Activated naive CD8-positive, alpha-beta T cell treated with anti-CD3 and anti-CD28 coated beads, Interleukin-2, amount 50 U/mL, for 16 hours (primary cell): ENCODE data around the gene PREX1.
"Not testable (repeated sequence)": the region's sequence is repeated elsewhere in the genome, so short reads cannot be mapped to it uniquely, and the experiment has no call there.

Source experiments
- DNase-seq: peaks from one replicate; pipeline ENCODE4 v3.0.0-alpha.2; 2020; ENCODE audit warnings: low read depth, low spot score

The PREX1 gene

DNA sequence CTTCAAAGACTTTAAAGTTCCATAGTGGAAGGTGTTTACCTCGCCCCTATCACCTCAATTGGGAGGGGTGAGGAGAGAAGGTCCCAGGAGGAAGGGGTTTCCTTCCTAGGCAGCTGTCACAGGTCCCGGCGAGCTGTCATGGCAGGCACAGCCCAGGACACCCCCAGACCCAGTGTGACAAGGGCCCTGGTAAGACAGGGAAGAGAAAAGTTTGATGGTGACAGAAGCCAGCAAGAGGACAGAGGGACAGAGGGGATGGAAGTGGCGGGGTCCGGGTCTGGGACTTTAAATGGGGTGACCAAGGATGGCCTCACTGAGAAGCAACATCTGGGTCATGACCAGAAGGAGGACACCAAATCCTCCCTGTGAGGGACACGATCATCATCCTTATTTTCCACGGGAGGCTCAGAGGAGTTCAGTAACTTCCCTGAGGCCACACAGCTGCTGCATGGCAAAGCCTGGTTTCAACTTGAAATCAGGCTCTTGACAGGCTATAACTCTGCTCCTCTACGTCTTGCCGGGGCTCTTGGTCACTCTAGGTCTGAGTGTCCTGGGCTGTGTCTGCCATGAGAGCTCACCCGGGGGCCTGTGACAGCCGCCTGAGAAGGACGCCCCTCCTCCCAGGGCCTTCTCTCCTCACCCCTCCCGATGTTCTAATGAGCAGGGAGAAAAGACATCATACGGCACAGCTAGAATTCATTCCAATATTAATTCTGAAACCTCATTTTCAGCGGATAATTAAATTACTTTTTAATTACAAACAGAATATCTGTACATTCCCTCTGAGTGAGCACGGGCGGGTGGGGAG, 222.2 kb downstream of the PREX1 start:
- DNase-seq = no peak

DNA sequence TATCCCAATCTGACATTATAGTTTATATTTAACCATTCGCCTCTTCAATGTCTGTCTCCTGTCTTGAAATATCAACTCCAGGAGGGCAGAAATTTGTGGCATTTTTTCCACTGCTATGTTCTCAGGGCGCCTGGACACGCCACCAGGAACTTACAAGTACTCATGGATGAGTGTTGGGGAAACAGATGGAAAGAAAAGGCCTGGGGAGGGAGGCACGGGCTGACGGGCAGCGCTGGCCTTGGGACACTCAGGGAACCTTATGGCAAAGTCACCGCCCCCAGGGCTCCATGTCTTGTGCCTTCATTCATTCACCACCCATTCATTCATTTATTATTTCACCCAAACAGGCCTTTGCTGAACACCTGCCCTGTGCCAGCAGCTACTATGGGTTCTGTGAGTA, 222.9 kb downstream of the PREX1 start:
- DNase-seq = no peak

DNA sequence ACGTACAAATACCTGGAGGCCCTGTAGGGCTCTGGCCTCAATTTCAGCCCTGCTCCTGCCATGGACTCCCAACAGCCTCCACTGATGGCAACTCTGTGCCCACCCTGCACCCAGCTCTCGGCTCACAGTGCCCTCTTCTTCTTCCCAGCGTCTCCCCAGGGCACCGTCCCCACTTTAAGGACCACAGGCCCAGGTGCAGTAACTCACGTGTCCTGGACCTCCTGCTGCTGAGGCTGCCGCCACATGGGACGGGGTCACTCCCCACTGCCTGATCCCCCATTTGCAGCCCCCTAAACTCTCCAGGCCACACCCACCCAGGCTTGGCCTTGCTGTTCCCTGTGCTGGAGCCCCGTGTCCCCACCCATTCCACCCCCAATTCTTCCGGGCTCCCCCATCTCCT, 223.4 kb downstream of the PREX1 start:
- no peak for DNase-seq

DNA sequence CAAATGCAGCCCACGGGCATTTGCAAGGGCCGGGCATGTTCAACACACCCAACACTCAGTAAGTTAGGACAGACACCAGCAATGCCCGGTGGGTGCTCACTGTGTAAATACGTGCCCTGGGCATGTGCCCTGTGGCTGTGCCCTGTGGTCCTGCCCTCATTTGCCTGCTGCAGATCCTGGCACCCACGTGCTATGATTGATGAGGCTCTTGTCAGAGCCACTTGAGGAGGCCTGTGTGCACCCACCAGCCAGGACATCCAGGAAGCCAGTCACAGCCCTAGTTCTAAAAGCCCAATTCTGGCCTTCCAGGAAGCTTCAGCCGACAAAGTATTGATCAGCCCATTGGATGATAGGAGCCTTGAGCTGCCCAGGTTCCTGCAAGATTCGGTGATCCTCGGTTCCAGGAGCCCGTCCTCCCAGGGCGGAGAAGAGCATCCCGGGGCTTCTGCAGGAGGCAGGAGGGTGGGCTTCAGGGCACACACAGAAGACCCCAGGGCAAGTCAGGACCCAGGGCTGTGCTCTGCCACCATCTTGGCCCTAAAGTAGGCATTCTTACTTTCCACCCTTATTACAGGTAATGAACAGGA, 223.9 kb downstream of the PREX1 start:
- no peak for DNase-seq

DNA sequence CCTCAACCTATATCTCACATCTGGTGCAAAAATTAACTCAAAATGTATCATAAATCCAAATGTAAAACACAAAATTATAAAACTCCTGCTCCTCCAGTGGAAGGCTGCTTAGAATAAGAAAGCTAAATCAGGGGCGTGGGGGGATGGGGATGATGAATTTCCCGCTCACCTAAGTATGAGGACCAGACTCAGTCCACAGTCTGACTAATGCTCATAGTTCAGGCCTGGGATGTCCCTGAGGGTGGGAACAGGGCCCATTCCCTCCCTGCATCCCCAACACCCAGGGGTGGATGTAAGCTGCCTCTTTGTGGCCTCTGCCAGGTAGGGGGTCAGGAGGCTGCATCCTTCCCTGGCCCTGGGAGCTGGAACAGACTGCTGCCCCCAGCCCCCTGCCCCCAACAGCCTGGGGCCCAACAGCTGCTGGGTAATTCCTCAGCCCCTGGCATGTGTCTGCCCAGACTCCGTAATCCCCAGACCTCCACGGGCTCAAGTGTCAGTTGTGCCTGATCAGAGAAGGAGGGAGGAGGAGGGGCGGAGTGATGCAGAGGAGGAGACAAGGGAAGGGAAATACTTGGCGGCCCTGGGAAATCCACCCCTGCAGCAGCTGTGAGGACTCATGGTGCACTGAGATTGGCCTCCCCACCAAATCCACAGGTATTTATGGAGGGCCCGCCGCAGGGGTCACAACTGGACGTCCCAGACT, 224.5 kb downstream of the PREX1 start:
- no peak for DNase-seq

DNA sequence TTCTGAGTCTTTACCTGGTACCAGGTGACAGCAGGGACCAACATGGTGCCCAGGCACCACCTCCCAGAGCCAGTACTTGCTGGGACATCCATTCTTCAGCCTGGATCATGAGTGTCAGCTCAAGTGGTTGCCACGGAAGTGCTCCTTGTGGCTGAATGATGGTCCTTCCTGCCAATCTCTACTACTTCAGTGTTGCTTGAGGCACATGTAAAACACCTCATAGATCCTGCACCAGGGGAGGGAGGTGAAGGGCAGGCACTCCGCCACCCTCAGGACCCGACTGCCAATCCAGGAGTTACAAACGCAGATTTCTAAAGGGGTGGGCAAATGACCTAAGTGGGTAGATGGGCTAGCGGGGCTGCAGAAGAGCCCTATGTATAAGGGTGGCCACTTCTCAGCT, 226.0 kb downstream of the PREX1 start:
- DNase-seq = no peak

DNA sequence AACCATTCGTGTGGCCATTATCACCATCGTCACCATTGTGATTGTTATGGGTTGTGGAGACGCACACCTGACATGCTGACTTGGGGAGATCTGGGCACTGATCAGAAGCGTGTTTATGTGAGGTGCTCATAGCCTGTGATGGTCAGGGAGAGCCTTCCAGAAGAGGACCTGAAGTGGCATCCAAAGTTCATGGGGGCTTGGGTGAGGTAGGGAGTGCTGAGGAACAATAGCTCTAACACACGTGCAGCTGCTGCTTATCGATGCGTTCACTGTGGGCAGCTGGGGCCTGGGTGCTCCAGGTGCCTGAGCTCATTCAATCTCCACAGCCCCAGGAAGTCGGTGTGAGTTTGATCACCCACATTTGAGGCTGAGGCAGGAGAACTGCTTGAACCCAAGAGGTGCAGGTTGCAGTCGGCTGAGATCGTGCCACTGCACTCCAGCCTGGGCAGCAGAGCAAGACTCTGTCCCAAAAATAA, 227.3 kb downstream of the PREX1 start:
- DNase-seq = no peak

DNA sequence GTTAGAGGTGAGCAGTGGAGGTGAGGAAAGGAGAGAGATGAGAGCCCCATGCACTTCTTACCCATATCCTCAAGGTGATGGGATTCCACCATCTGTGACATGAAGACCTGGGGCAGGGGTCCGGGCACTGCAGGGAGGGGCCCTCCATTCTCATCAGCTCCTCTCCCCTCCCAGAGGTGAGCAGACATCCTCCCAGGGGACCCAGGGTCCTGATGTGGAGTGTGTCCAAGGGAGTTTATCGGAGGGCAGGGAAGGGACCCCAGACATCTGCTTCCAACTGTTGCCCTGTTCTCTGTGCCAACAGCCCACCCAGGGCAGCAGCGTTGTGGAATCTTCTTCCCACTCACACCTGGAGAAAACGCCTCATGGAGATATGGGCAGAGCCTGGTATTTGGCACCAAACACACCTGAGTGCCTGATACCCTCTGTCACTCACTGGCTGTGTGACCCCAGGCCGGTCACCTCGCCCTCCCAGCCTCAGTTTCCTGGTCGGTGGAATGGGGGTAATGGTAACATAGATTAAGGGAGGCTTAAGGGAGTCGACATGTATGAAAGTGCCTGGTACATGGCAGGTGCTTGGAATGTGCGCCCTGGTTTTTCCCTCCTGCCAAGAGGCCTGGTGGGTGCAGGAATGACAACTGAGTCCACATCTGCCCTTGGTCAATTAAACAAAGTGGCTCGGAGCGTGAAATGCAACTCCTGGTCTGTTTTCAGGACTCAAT, 227.9 kb downstream of the PREX1 start:
- no peak for DNase-seq

DNA sequence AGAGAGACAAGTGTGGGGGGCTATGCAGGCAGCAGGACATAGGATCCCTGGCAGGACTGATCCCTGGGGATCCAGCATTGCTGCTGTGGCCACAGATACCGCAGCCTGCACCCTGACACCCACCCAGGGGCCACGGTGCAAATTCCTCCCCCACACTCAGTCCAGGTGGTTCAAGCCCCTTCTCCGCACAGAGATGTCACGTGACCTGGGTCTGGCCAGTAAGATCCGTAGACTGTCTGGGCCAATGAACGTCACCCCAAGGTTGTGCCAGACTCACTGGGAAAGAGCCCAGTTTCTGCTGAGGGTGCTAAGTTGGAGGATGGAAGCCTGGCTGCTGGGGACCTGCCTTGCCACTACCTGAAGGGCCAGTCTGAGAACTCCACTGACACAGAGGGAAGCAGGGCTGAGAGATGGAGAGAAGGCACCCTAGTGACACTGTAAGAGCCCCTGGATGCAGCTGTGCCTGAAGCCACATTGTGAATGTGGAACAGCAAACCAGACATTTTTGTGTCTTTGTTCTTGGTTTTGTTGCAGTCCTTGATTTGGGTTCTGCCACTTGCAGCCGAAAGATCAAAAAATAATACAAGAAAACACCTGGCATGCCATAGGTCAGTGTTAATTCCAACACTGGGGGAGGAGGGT, 228.6 kb downstream of the PREX1 start:
- no peak for DNase-seq

DNA sequence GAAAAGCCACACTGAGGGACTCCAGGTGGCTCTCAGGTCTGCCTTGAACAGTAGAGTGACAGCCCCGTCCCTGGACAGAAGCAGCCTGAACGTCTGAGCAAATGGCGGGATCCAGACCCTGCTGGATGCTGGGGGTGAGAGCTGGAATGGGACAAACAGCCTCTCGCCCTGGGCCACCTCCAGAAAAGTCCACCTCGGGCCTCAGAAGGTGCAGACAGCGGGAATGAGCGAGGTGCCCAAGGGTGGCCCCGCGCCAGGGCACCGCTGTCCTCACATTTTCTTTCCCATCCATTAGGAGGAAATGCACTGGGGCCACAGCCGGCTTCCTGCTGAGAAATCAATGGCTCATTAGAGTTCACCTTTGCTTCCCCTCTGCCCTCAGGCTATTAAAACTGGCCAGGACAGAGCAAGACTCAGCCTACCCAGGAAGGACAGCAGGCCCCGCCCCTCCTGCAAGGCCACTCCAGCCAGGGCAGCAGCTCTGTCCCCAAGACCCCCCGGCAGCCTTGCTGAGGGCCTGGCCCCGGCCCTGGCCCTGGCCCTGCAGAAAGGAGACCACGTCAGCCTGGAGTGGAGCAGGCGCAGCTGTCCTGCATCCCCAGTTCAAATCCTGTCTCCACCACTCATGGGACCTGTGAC, 229.4 kb downstream of the PREX1 start:
- DNase-seq = not testable (repeated sequence)

DNA sequence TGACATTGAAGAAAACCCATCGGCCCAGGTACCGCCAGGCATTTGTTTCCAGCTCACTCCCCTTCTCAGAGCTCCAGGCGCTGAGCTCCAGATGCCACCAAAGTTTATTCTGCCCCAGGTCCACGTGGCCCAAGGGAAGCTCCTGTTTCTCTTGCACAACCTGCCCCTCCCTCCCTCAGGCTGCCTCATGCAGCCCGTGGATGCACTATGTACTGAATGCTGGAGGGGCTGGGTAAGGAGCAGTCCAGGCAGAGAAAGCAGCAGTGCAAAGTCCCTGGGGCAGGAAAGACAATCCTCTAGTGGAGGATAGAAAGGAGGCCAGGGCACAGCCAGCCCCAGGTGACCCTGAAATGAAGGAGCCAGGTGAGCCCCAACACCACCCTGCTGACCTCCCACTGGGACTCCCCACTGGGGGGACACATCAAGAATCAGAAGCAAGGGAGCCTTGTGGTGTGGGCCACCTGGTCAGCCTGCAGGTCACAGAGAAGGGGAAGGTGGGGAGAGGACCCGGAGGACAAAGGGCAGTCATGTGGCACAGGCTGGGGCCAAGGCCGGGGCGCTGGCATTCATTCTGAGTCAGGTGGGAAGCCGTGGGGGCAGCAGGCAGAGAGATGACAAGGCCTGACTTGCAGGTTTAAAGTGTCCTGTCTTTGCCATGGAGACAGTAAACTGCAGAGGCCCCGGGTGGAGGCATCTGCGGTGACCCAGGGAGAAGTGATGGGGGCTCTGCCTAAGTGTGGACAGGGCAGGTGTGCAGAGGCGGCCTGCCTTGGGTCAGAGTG, 230.1 kb downstream of the PREX1 start:
- no peak for DNase-seq

DNA sequence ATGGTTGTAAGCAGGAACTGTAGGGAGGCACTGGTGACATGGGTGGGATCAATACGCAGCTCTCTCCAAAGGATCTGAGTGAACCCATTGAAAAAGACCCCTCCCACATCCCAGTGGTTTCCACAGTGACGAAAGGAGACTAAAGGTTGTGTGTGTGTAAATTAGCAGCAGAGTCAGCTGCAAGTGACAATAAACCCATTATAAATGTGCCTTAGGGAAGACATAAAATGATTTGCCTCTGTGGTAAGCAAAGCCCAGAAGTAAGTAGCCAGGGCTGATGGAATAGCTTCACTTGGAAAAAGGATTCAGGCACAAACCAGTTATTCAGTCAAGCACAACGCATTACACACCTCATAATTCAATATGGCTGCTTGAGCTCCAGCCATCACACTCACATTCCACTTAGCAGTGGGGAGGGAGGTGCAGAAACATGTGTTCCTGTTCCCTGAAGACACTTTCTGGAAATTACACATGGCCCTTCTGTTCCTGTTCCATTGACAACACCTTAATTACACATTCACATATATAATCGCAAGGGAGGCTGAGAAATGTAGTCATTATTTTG, 231.4 kb downstream of the PREX1 start:
- DNase-seq = no peak

DNA sequence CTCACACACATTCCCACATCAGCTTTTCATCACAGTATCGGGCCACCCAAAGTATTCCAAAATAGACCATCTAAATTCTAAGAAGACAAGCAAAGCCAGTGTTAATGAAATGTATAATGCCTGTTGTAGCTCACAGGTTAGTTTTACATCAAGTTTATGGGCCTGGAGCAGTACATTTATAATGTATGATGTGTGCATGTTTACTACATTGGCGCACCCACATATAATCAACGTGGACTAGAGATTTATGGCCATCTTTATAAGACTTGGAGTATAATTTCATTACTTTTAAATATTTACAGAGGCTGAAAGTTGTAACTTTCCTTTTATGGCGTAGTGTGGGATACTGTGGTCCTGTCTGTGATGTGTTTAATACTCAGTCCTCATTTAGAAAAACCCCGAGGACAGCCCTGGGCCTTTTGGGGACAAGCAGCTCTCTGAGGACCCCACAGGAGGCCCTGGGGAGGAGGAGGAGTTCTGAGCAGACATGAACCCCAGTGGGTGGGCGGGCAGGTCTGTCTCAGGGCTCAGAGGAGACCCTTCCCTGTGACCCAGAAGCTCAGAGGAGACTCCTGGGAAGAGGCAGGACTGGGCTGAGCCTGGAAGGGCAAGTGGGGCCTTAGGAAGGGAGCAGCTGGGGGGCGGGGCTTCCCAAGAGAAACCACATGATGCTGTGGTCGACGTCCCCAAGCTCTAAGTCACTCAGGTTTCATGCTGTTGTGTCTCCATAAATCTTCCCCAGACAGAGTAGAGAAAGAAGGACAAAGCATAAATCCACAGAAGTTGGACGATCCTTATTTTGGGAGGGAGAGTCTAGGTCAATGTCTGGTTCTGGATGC, 232.1 kb downstream of the PREX1 start:
- no peak for DNase-seq

DNA sequence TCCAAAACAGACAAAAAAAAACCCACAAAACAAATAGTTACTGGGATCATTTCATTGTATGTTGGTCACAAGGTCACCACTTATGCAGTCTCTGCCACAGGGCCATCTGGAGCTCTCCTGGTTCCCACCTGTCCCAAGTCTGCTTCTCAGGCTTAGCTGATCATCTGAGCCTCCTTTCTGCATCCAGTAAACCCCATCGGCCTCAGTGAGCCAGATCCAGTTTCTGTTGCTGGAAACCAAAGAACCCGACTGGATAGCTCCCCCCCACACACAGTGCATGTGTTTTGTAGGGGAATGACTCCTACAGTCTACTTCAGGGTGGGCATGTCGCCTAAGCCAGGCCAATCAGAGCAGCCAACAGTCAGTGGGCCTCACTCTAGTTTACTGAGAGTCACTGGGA, 233.3 kb downstream of the PREX1 start:
- DNase-seq = no peak

DNA sequence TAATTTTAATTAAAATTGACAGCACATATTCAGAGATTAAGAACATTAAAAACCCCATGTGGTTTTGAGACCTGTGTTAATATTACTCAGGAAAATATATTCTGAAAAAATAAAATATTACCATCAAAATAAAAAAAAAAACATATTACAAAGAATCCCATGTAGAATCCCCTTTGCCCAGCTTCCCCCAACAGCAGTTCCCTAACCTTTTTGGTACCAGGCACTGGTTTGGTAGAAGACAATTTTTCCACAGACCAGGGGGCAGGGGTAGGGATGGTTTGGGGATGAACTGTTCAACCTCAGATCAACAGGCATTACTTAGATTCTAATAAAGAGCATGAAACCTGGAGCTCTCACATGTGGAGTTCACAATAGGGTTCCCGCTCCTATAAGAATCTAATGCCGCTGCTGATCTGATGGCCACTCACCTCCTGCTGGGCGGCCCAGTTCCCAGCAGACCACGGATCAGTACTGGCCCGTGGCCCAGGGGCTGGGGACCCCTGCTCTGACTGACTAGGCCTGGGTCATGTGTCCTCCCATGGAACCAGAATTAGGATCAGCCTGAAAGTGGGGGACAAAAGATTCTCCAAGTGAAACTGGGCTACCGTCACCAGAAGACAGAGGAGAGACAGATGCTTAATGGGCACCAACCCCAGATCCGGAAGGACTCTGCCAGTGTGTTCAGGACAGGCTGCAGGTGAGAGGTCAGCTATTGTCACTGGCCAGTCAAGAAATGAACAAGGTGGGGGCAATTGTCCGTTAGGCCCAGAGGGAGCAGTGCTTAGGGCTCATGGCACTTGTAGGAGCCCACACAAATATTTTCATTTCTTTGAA, 235.5 kb downstream of the PREX1 start:
- no peak for DNase-seq

DNA sequence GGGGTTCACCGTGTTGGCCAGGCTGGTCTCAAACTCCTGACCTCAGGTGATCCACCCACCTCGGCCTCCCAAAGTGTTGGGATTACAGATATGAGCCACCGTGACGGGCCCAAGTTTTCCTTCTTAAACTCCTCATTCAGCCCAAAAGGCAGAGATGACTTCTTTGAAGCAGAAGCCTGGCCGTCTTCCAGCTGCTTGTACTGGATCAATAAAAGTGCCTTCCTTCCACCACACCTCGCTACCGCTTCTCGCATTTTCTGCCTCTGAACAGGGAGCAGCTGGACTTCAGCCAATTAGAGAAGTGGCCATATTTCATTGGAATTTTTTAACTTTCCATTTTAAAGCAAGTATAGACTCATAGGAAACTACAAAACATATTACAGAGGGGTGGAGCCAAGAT, 241.1 kb downstream of the PREX1 start:
- no peak for DNase-seq

DNA sequence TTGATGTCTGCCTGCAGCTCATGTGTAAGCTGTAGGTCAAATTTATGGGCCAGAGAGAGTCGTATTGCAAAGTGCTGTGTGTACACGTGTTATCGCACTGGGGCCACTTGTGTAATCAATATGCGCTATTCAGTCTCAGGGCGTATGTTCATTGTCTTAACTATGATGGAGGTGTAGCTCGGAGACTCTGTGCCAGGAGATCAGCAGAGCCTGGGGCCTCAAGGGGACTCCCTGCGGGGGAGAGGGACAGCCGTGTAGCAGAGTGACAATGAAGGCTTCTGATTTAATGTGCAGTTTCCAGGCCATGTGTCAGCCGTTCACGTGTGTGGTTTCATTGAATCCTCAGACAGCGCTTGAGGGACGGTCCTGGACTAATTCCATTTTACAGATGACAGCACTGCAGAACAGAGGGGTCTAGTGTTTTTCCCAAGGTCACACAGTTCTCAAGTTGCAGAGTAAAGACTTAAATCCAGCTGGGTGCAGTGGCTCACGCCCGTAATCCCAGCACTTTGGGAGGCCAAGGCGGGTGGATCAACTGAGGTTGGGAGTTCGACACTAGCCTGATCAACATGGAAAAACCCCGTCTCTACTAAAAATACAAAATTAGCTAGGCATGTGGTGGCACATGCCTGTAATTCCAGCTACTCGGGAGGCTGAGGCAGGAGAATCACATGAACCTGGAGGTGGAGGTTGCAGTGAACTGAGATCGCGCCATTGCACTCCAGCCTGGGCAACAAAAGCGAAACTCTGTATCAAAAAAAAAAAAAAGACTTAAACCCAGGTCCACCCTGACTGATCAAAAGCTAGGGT, 242.5 kb downstream of the PREX1 start:
- no peak for DNase-seq
